GM21390 (cell line): ENCODE measurements around the gene CD4.
A peak's percentile ranks its signal among the peaks of the same experiment; 100 is the strongest.
"Not testable (repeated sequence)": the region's sequence is repeated elsewhere in the genome, so short reads cannot be mapped to it uniquely, and the experiment has no call there.

ENCODE experiments used
- ATAC-seq: cut with Tn5 transposase; IDR thresholded peaks from one replicate; pipeline ENCODE4 v1.9.1; 2021; ENCODE audit not compliant: unreplicated experiment

CD4 gene

DNA sequence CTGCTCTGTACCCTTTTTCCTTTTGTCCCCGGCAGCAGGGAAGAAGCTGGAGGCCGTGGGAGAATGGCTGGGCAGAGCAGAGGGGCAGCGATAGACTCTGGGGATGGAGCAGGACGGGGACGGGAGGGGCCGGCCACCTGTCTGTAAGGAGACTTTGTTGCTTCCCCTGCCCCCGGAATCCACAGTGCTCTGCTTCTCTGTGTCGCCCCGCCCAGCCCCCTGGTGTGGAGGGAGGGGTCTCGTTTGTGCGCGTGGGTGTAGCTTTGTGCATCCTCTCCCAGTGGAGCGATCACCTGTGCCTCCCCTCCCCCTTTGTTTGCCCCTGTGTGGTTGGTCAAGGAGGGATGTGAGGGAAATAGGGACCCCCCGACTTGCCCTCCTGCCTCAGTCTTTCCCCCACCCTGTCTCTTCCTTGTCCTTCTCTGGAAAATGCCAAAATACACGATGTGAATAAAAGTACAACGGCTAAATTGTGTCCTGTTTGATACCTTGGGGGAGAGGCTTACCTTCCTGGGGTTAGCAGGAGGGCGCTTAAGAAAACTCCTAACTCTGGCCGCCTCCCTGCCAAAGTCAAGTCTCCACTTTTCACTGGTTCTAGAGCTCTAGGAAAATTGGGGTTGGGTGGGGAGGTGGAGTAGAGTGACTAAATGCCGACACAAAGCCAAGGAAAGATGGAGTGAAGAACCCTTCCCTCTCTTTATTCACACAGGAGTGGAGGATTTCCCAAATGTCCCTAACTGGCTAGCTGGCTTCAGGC is 77.0 kb downstream of the CD4 start:
- no peak for ATAC-seq

DNA sequence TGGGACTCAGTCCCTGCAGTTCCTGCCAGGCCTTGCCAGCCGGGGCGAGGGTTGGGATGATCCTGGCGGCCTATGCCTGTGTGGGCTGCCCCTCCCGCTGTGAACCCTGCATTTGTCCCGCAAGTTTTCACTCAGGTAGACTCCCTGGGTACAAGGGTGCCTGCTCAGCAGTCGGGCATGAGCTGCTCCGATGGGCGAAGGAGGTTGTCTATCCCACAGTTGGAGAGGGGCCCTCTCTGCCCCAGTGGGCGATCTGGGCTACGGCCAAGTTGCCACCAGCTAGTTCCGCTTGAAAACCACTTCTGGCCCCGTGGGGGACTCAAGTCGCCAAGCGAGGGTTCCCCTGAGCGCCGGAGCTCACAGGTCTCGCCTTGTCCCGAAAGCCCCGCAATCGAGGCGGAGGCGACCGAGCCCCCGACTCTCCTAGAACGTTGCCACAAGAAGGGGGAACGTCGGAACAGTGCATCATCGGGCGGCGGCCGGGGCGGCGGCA is 77.6 kb downstream of the CD4 start:
- ATAC-seq: peak; percentile 4

DNA sequence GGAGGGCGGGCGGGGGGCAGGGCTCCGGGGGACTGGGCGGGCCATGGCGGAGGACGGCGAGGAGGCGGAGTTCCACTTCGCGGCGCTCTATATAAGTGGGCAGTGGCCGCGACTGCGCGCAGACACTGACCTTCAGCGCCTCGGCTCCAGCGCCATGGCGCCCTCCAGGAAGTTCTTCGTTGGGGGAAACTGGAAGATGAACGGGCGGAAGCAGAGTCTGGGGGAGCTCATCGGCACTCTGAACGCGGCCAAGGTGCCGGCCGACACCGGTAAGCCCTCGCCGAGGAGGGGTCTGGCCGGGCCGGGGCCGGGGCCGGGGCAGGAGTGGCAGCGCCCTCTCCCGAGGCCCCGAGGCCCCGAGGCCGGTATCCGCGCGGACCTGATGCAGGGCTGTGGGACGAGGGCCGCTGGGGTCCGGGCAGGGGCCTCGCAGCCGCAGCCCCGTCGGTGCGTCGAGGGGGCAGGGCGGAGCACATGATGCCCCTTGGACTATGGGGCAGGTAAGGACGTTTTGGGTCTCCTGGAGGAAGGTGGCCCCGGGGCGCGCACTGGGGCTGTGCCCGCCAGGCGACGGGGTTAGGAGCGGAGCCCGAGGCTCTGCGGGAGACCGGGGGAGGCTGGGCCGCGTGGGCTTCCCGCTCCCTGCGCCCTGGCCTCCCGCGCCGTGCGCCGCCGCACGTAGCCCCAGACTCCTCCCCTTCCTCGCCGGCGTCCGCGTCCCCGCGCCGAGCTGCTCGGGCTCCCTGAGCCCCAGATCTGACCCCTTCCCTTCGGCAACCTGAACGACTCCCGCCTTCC is 78.3 kb downstream of the CD4 start, which contains the start of gene TPI1:
TSS of gene TPI1 (plus strand) at position 119 of the 798 bp plus-strand sequence. CDS start at position 155, 36 bp downstream.
- ATAC-seq: peak; percentile 51

DNA sequence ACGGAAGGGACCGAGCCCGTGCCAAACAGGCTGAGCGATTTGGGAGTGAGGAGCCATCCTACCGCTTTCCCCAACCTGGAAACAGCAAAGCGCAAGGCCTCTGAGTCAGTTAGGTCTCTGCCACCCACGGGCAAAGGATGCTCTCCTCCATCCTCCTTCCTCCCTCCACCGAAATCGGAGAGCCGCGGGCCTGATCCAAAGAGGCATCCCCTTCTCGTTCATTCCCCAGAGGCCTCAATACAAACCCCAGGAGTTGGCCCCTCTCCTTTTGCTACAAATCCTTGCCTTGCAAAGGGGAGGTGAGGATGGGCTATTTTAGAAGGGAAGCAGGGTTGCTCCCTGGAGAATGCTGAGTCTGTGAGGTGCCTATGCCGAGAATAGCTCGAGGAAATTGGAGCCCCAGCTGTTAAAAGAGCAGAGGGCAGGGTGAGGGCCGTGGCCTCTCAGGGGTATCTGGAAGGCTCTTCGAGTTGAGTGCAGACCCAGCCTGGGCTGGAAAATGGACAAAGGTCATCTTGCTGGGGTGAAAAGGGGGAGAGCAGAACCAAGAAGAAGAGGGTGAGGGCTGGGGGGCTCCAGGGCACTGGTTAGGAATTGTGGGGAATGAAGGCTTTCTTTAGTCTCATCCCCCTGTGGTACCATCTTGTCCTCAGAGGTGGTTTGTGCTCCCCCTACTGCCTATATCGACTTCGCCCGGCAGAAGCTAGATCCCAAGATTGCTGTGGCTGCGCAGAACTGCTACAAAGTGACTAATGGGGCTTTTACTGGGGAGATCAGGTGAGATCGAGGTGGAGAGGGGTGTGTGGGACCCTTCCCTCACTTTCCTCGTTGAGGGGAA is 79.1 kb downstream of the CD4 start:
- no peak for ATAC-seq

DNA sequence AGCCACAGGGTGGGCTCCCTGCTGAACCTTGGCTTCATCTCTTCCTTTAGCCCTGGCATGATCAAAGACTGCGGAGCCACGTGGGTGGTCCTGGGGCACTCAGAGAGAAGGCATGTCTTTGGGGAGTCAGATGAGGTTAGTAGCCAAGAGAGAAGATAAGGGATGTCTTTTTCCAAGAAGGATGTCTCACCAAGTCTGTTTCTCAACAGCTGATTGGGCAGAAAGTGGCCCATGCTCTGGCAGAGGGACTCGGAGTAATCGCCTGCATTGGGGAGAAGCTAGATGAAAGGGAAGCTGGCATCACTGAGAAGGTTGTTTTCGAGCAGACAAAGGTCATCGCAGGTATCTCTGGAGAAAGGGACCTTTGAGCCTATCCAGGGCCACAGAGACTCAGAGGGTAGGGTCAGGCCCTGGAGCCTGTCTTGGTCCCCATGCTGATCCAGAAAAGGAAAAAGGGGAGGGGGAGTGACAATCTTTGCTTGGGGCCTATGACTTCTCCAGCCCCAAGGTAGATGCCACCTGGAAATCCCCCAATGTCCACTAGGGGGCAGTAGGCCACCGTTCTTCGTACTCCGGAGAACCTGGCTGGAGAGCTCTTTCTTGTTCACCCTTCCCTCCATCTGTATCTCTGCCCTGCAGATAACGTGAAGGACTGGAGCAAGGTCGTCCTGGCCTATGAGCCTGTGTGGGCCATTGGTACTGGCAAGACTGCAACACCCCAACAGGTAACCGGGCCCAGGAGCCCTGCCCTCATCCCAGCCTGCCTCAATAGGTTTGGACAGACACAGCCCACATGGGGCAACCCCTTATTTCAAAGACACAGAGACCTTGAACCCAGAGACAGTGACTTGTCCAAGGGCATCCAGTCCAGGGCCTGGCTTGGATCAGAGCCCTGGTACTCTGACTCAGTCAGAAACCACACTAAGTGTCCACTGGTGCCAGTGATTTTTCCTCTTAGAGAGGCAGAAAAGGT is 80.0 kb downstream of the CD4 start:
- ATAC-seq: no peak

DNA sequence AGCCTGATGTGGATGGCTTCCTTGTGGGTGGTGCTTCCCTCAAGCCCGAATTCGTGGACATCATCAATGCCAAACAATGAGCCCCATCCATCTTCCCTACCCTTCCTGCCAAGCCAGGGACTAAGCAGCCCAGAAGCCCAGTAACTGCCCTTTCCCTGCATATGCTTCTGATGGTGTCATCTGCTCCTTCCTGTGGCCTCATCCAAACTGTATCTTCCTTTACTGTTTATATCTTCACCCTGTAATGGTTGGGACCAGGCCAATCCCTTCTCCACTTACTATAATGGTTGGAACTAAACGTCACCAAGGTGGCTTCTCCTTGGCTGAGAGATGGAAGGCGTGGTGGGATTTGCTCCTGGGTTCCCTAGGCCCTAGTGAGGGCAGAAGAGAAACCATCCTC is 81.0 kb downstream of the CD4 start:
- not testable (repeated sequence) for ATAC-seq
